GM18907 (cell line): ENCODE measurements around the gene ZBTB7B.

Experiments
- ATAC-seq: cut with Tn5 transposase; IDR thresholded peaks from one replicate; pipeline ENCODE4 v1.9.1; 2021; ENCODE audit warnings: mild to moderate bottlenecking, moderate library complexity; ENCODE audit not compliant: unreplicated experiment

ZBTB7B gene

GRCh38 chr1:155034318-155035208, 32.0 kb downstream of the ZBTB7B start:
- no peak for ATAC-seq

- no peak for ATAC-seq
These were observed 33.3 kb downstream of the ZBTB7B start for GRCh38 chr1:155035936-155036335.

GRCh38 chr1:155037043-155037442, 34.4 kb downstream of the ZBTB7B start:
- ATAC-seq, result no peak

- ATAC-seq, result no peak
These were observed 35.3 kb downstream of the ZBTB7B start for GRCh38 chr1:155037851-155038441.

- no peak for ATAC-seq
These were observed 36.2 kb downstream of the ZBTB7B start for GRCh38 chr1:155038602-155039307.

GRCh38 chr1:155039308-155039669, 36.7 kb downstream of the ZBTB7B start:
- no peak for ATAC-seq

- no peak for ATAC-seq
These were observed 37.9 kb downstream of the ZBTB7B start for GRCh38 chr1:155040358-155041093.

GRCh38 chr1:155042789-155043188, 40.2 kb downstream of the ZBTB7B start:
- ATAC-seq, result no peak

GRCh38 chr1:155043301-155043702, 40.7 kb downstream of the ZBTB7B start:
- no peak for ATAC-seq

- no peak for ATAC-seq
These were observed 41.2 kb downstream of the ZBTB7B start for GRCh38 chr1:155043793-155044192.

GRCh38 chr1:155044365-155044764, 41.8 kb downstream of the ZBTB7B start:
- no peak for ATAC-seq

GRCh38 chr1:155044812-155045657, 42.4 kb downstream of the ZBTB7B start:
- no peak for ATAC-seq

GRCh38 chr1:155048449-155049334, 46.1 kb downstream of the ZBTB7B start:
- no peak for ATAC-seq

- ATAC-seq, result no peak
These were observed 47.3 kb downstream of the ZBTB7B start for GRCh38 chr1:155049651-155050559.

GRCh38 chr1:155050560-155051341, 48.1 kb downstream of the ZBTB7B start, which contains the start of gene ADAM15:
TSS of gene ADAM15 (plus strand) at chr1:155051316. CDS start at chr1:155051387, 71 bp downstream.
- ATAC-seq, result peak; percentile 60

- no peak for ATAC-seq
These were observed 48.8 kb downstream of the ZBTB7B start for GRCh38 chr1:155051342-155051776.

- ATAC-seq, result no peak
These were observed 49.3 kb downstream of the ZBTB7B start for GRCh38 chr1:155051777-155052398.
